Endothelial cell of umbilical vein (primary cell): Measurements from ENCODE around the gene IER5. TPM values are rescaled to one million over a fixed set of nuclear protein-coding genes. Genes with fewer than 3 reads are reported as not detected.

Experiments used
- BruUV-seq: library from RNA; stranded (reverse); fragments of 400-500 nt; replicated peaks from 2 replicates; lab custom pipeline; 2021; lab: Mats Ljungman, UMichigan
- CTCF ChIA-PET: fragments of 300-600, 350-600 bp; sonication (Branson Sonifier 250); formaldehyde crosslinking; loops from one replicate; lab custom pipeline; 2021; ENCODE audit warnings: antibody characterized with exemption, inconsistent platforms; lab: Charles Lee
- POLR2A ChIA-PET: fragments of 300-600, 350-600 bp; sonication (Branson Sonifier 250); formaldehyde crosslinking; loops from one replicate; lab custom pipeline; 2021; ENCODE audit warnings: antibody characterized with exemption, inconsistent platforms; lab: Charles Lee
- DNase-seq: peaks from one replicate; pipeline ENCODE4 v3.0.0-alpha.2; 2011; ENCODE audit warnings: low read depth, low spot score
- FAIRE-seq: peaks from 2 replicates; lab custom pipeline; 2011; peaks lifted over from hg19 to GRCh38; lab: Jason Lieb, UNC
- H2AFZ ChIP-seq: 2 replicates; pipeline ENCODE4 v1.6.0; 2012; ENCODE audit warnings: low read depth, low read length, control low read depth, inconsistent platforms
- H3K27ac ChIP-seq: 2 replicates; pipeline ENCODE4 v1.5.1; 2011; ENCODE audit warnings: low read depth, mild to moderate bottlenecking, control low read depth, low read length, moderate library complexity; ENCODE audit not compliant: insufficient read depth
- H3K27me3 ChIP-seq, 2 experiments: 2 replicates each; pipeline versions ENCODE4 v1.6.0 to v1.6.1; 2011; ENCODE audit warnings: low read length in 2 of 2, mixed read lengths in 1 of 2; ENCODE audit not compliant: control insufficient read depth in 2 of 2, insufficient read depth in 2 of 2
- H3K36me3 ChIP-seq, 2 experiments: 2 replicates in 1 of 2; 3 replicates in 1 of 2; pipeline ENCODE4 v1.5.1; 2011; ENCODE audit warnings: low read length in 2 of 2, mild to moderate bottlenecking in 1 of 2, moderate library complexity in 1 of 2; ENCODE audit not compliant: control insufficient read depth in 2 of 2, insufficient read depth in 2 of 2; ENCODE audit errors: extremely low read depth in 1 of 2
- H3K4me1 ChIP-seq: 3 replicates; pipeline ENCODE4 v1.5.1; 2011; ENCODE audit warnings: mild to moderate bottlenecking, low read length; ENCODE audit not compliant: control insufficient read depth, insufficient read depth; ENCODE audit errors: extremely low read depth
- H3K4me2 ChIP-seq: 2 replicates; pipeline ENCODE4 v1.6.1; 2011; ENCODE audit warnings: low read length, control low read depth, mixed read lengths; ENCODE audit not compliant: insufficient read depth
- H3K4me3 ChIP-seq, 3 experiments: fragments of 200-600 bp in 1 of 3; sonication (generic), shearing (Covaris generic) in 1 of 3; replicated peaks in 1 of 3; 2 replicates each; pipeline ENCODE4 v1.5.1; 2011 to 2016; ENCODE audit warnings: control low read depth in 3 of 3, low read length in 3 of 3, mild to moderate bottlenecking in 2 of 3, inconsistent platforms in 1 of 3, low read depth in 1 of 3, moderate library complexity in 1 of 3; ENCODE audit not compliant: insufficient read depth in 1 of 3
- H3K79me2 ChIP-seq: 2 replicates; pipeline ENCODE4 v1.6.0; 2012; ENCODE audit warnings: low read length, inconsistent platforms; ENCODE audit not compliant: control insufficient read depth, insufficient read depth
- H3K9ac ChIP-seq: replicated peaks from 2 replicates; pipeline ENCODE3; 2011; ENCODE audit warnings: low read length, control low read depth; ENCODE audit not compliant: insufficient read depth; ENCODE audit errors: extremely low read depth
- H3K9me1 ChIP-seq: replicated peaks from 3 replicates; pipeline ENCODE4 v1.6.0; 2011; ENCODE audit warnings: mild to moderate bottlenecking, low read length; ENCODE audit not compliant: control insufficient read depth, insufficient read depth; ENCODE audit errors: extremely low read depth
- H3K9me3 ChIP-seq: replicated peaks from 2 replicates; pipeline ENCODE4 v1.5.1; 2012; ENCODE audit warnings: low read length, inconsistent platforms; ENCODE audit not compliant: control insufficient read depth, insufficient read depth
- H4K20me1 ChIP-seq: replicated peaks from 2 replicates; pipeline ENCODE3; 2011; ENCODE audit warnings: mild to moderate bottlenecking, low read length; ENCODE audit not compliant: control insufficient read depth, insufficient read depth; ENCODE audit errors: extremely low read depth
- EZH2 ChIP-seq: IDR thresholded peaks from 2 replicates; pipeline ENCODE4 v1.6.1; 2012; ENCODE audit warnings: borderline replicate concordance, low read depth, mild to moderate bottlenecking, moderate library complexity, low read length, inconsistent platforms; ENCODE audit not compliant: severe bottlenecking
- FOS ChIP-seq: IDR thresholded peaks from 2 replicates; pipeline ENCODE4 v1.6.1; 2011; ENCODE audit warnings: mild to moderate bottlenecking, low read length, moderate library complexity, borderline replicate concordance; ENCODE audit not compliant: insufficient read depth
- GATA2 ChIP-seq: IDR thresholded peaks from 2 replicates; pipeline ENCODE4 v1.7.0; 2011; ENCODE audit warnings: low read depth, mild to moderate bottlenecking, moderate library complexity, mixed read lengths, low read length; ENCODE audit not compliant: insufficient read length, insufficient read depth
- JUN ChIP-seq: IDR thresholded peaks from 2 replicates; pipeline ENCODE4 v1.6.1; 2011; ENCODE audit warnings: borderline replicate concordance, low read depth; ENCODE audit not compliant: insufficient read length, insufficient read depth
- POLR2A ChIP-seq: IDR thresholded peaks from 2 replicates; pipeline ENCODE4 v1.6.1; 2012; ENCODE audit warnings: low read depth, mild to moderate bottlenecking, control low read depth, low read length
- POLR2AphosphoS5 ChIP-seq: IDR thresholded peaks from 2 replicates; pipeline ENCODE4 v1.6.1; 2012; ENCODE audit warnings: low read depth, mild to moderate bottlenecking, control low read depth, low read length, moderate library complexity; ENCODE audit not compliant: insufficient read depth
- dilution Hi-C: fragments of 300-500 bp; cut with MboI; formaldehyde crosslinking; loops from one replicate; pipeline ENCODE4 v1.15.0; 2019; ENCODE audit warnings: low sequenced_read_pairs; ENCODE audit not compliant: extremely low pct_ligation_motif_present
- intact Hi-C: fragments of 100-400 bp; cut with micrococcal nuclease; formaldehyde crosslinking; loops from one replicate; pipeline ENCODE4 v1.10.0; 2022
- polyA plus RNA-seq, 4 experiments: library from polyadenylated mRNA; depleted of rRNA in 3 of 4; stranded (reverse) in 3 of 4; unstranded in 1 of 4; fragments of >200 nt; gene quantifications; 2 replicates each; pipeline versions ENCODE4 v1.2.1 to v1.2.3, GENCODE V29; 2011 to 2012; ENCODE audit warnings: missing spikeins in 1 of 4
- total RNA-seq: library from RNA; stranded (reverse); gene quantifications from 2 replicates; pipeline ENCODE4 v1.2.3, GENCODE V29; 2021
- TF ChIP-seq, protein P1 (sequence below), 2 donors: IDR thresholded peaks; 1 replicate in 1 of 2; 2 replicates in 1 of 2; pipeline ENCODE4 v1.5.1; 2011; ENCODE audit warnings: low read length in 2 of 2, mild to moderate bottlenecking in 2 of 2, moderate library complexity in 2 of 2, control low read depth in 1 of 2, inconsistent platforms in 1 of 2, low read depth in 1 of 2; ENCODE audit not compliant: insufficient read depth in 1 of 2; ENCODE audit errors: extremely low read depth in 1 of 2
- TF ChIP-seq, protein P2 (sequence below): IDR thresholded peaks from 2 replicates; pipeline ENCODE4 v1.6.1; 2011; ENCODE audit not compliant: insufficient read depth, insufficient read length

The IER5 gene
- total and polyA plus RNA-seq, 2 donors (not counting 3 experiments of a cell fraction or from before 2014, with no cell fraction given) = 6.6 to 14.4 TPM

DNA sequence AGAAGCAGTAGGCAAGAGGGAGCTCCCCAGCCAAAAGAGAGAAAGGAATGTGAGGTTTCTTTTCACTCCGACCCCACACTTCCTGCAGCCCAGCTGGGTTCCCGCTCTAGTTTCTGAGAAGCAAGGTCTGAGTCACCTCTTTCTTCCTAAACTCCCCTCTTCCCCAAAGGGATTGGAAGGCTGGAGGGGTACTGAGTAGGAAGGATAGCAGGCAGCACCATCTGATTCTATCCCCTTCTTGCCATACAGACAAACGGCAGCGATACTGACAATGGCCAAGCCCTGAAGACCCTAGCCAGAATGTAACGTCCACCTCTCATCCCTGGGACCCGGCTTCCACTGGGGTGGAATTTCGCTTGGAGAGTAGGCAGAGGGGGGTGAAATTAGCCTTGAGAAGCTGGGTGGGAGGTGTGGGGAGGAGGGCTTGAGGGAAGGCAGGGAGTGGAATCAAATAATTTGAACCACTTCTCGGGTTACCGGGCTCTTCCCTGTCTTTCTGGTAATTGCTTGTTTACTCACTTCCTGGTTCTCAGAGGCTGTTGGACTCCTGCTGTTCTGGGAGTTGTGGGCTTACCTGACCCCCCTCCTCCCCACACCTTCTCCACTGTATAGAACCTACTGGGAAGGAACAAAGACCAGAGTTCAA, 13.2 kb downstream of the IER5 start:
- TF ChIP-seq JUN (peak; percentile 56), EZH2 (no peak), FOS (peak; percentile 51)
- dilution Hi-C loops (no loop called here), intact Hi-C loops (loop anchor here (5.0 kb wide), 1 partner anchor 599 kb away; the partner anchor contains the start of gene ACBD6)
- H3K27ac ChIP-seq = peak overlapping the region; percentile 73
- H2AFZ ChIP-seq = peak overlapping the region; percentile 25
- peaks cover 58% of the 10 kb centered on the region for H3K4me1 ChIP-seq
- FAIRE-seq = peak; percentile 97
- H3K36me3 ChIP-seq = no peaks in the 10 kb centered on the region
- no peaks in the 10 kb centered on the region for H3K9me1 ChIP-seq
- no peaks in the 10 kb centered on the region for H3K79me2 ChIP-seq
- CTCF ChIA-PET = interaction anchor here (1.1 to 1.6 kb wide), 4 partner anchors 10 to 51 kb away, joined by 3 to 17 read pairs (median 6); no protein-coding TSS in a partner anchor
- POLR2A ChIA-PET = interaction anchor here (1.0 to 2.5 kb wide), 4 partner anchors 10 to 80 kb away, joined by 3 to 14 read pairs (median 4); no protein-coding TSS in a partner anchor
- no peak overlapping the region for H3K9ac ChIP-seq
- H3K27me3 ChIP-seq = no peaks in the 10 kb centered on the region
- no peaks in the 10 kb centered on the region for H4K20me1 ChIP-seq
- no peak overlapping the region for H3K4me3 ChIP-seq
- no peaks in the 10 kb centered on the region for H3K9me3 ChIP-seq
- peak; percentile 64 for DNase-seq
- peak overlapping the region; percentile 57 for H3K4me2 ChIP-seq
- BruUV-seq = no TSS peak

DNA sequence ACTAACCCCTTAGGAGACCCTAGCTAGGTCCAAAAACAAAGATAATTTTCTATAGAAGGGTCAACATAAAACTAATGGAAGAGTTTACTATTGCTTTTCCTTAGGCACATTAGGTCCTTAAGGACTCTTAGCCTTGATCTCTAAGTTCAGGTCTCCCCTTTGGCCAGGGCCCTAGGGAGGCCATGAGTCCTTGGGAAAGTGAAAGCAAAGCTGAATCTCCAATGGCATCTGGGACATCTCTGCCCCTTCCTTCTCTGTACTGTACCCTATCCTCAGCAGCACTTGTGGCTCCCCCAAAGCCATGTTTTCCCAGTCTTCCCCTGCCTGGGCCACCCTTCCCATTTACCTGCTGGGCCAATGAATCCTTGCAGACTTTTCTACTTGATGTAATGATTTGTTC, 14.3 kb downstream of the IER5 start:
- Histone ChIP-seq H3K27ac (no peak overlapping the region), H3K9me1 (no peaks in the 10 kb centered on the region), H4K20me1 (no peaks in the 10 kb centered on the region), H3K4me1 (peaks cover 69% of the 10 kb centered on the region), H3K9me3 (no peaks in the 10 kb centered on the region), H3K4me3 (no peak overlapping the region), H3K36me3 (no peaks in the 10 kb centered on the region), H3K27me3 (no peaks in the 10 kb centered on the region), H3K4me2 (no peak overlapping the region), H3K79me2 (no peaks in the 10 kb centered on the region), H3K9ac (no peak overlapping the region), H2AFZ (no peak overlapping the region)
- ChIA-PET POLR2A (interaction anchor here (1.0 to 5.8 kb wide), 3 partner anchors 9 to 33 kb away, joined by 4 to 114 read pairs (median 6); partner anchors contain the start of gene IER5), CTCF (interaction anchor here (1.1 to 4.8 kb wide), 2 partner anchors 12 to 39 kb away, joined by 4 to 43 read pairs; no protein-coding TSS in a partner anchor)
- no TSS peak for BruUV-seq
- dilution Hi-C loops = no loop called here
- no peak for DNase-seq
- TF ChIP-seq POLR2A (no peak), JUN (no peak), EZH2 (no peak), GATA2 (no peak), POLR2AphosphoS5 (no peak)
- TF ChIP-seq, protein P1, sequence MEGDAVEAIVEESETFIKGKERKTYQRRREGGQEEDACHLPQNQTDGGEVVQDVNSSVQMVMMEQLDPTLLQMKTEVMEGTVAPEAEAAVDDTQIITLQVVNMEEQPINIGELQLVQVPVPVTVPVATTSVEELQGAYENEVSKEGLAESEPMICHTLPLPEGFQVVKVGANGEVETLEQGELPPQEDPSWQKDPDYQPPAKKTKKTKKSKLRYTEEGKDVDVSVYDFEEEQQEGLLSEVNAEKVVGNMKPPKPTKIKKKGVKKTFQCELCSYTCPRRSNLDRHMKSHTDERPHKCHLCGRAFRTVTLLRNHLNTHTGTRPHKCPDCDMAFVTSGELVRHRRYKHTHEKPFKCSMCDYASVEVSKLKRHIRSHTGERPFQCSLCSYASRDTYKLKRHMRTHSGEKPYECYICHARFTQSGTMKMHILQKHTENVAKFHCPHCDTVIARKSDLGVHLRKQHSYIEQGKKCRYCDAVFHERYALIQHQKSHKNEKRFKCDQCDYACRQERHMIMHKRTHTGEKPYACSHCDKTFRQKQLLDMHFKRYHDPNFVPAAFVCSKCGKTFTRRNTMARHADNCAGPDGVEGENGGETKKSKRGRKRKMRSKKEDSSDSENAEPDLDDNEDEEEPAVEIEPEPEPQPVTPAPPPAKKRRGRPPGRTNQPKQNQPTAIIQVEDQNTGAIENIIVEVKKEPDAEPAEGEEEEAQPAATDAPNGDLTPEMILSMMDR (IDR thresholded peaks at IDR 0.05; ENCODE audit: extremely low read depth in 1 of 2, insufficient read depth in 1 of 2, low read depth in 1 of 2, low read length in 2 of 2) = no peak
- TF ChIP-seq, protein P2, sequence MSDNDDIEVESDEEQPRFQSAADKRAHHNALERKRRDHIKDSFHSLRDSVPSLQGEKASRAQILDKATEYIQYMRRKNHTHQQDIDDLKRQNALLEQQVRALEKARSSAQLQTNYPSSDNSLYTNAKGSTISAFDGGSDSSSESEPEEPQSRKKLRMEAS = no peak
- FAIRE-seq = peak; percentile 63
- intact Hi-C loops = loop anchor here (5.0 kb wide), 1 partner anchor 601 kb away; the partner anchor contains the start of gene ACBD6
